Mucosa of descending colon (tissue), 3 donors: Measurements from ENCODE around the gene GJA5. TPM values are rescaled to one million over a fixed set of nuclear protein-coding genes. Genes with fewer than 3 reads are reported as not detected.

Experiments used
- ATAC-seq: fragments of 200-7000 bp; cut with Tn5 transposase; one replicate; pipeline ENCODE4 v1.9.1; 2020; ENCODE audit warnings: mild to moderate bottlenecking, moderate library complexity
- DNase-seq, 3 donors: peaks; one replicate each; pipeline ENCODE4 v3.0.0-alpha.2; 2020
- H3K36me3 ChIP-seq: fragments of 200-600 bp; one replicate; pipeline ENCODE4 v1.8.0; 2021; ENCODE audit warnings: low read depth, mild to moderate bottlenecking
- H3K4me1 ChIP-seq: fragments of 200-600 bp; one replicate; pipeline ENCODE4 v1.8.0; 2021; ENCODE audit warnings: low read depth, mild to moderate bottlenecking
- H3K4me3 ChIP-seq: fragments of 200-600 bp; one replicate; pipeline ENCODE4 v1.8.0; 2021; ENCODE audit warnings: mild to moderate bottlenecking
- H3K9me3 ChIP-seq: fragments of 200-600 bp; one replicate; pipeline ENCODE4 v1.8.0; 2021; ENCODE audit warnings: mild to moderate bottlenecking
- intact Hi-C, 2 donors: fragments of 100-400 bp; cut with DNase I in 1 of 2; cut with micrococcal nuclease in 1 of 2; formaldehyde crosslinking; loops; one replicate each; pipeline versions ENCODE4 v1.11.0 to v1.11.1; 2022; cut with DNase I, micrococcal nuclease
- long read RNA-seq, 2 donors: library from polyadenylated mRNA; unstranded; transcript quantifications; one replicate each; pipeline ENCODE4 v2.0.0, GENCODE V29; 2019 to 2021
- total RNA-seq, 3 donors: library from RNA; stranded (reverse); fragmentation: NEBNext Ultra II Directional in 2 of 3; extraction: Animal tissue kit (Norgen Biotek cat#: 25700) in 2 of 3; gene quantifications; one replicate each; pipeline versions ENCODE4 v1.2.1 to v1.2.4, GENCODE V29; 2021 to 2023
- TF ChIP-seq, protein P1 (sequence below): fragments of 200-600 bp; IDR thresholded peaks from one replicate; pipeline ENCODE4 v1.8.0; 2022; ENCODE audit warnings: antibody characterized with exemption, mild to moderate bottlenecking
- donor health status: DM: no; HTN: no; CAD: no; lungs with moderate emphysema.
- donor health status: DM: no; HTN: no; CAD: no.
- donor health status: DM: no; HTN: yes; CAD: no.

GJA5 gene
- 1 to 10 TPM; 1.3 to 7.7 (median 3.0) TPM for total RNA-seq
- long read RNA-seq, donor 1, partial matches to known transcripts = 0 of 3 reads
- long read RNA-seq, donor 1, other reads (novel, unspliced or antisense) = 1 of 3 reads
- long read RNA-seq, donor 2, partial matches to known transcripts = 0 of 4 reads
- long read RNA-seq, donor 2, other reads (novel, unspliced or antisense) = 1 of 4 reads

DNA sequence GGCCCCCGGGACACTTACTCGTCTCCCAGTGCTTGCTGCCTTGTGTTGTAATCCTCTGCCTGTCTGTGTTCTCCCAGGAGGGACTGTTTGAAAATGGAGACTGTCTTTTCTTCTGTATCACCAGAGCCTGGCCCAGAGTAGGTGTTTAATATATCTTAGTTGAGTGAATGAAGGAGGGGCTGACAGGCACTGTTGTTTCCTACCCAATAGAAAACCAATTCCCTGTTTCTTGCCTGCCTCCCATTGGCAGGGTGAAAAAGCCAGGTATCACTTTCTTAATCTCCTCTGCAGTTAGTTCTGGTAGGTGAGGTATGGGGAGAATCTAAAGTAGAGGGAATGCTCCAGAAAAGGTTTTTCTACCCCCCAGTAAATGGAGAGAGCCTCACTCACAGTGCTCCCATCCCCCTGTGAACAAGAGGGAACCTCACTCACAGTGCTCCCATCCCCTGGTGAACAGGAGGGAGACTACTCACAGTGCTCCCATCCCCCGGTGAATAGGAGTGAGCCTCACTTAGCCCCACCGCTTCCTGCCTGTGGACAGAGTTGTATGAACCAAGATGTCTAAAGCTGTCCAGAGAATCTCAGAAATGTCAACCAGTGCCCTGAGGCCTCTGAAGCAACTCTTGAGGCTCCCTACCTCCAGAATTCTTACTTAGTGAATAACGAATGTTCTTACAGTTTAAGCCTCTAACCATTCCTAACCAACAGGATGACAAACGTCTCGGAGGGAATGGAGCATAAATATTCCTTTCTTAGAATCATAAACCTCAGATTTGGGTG is at the start of gene GJA5:
Gene GJA5, minus strand, starts transcription at position 122 of the 780 bp plus-strand sequence. CDS start 1,364 bp downstream, outside the sequence.
- H3K4me1 ChIP-seq = no peaks in the 10 kb centered on the region
- no peaks in the 10 kb centered on the region for H3K36me3 ChIP-seq
- H3K4me3 ChIP-seq = no peak within 1 kb of the TSS
- TF ChIP-seq, protein P1, sequence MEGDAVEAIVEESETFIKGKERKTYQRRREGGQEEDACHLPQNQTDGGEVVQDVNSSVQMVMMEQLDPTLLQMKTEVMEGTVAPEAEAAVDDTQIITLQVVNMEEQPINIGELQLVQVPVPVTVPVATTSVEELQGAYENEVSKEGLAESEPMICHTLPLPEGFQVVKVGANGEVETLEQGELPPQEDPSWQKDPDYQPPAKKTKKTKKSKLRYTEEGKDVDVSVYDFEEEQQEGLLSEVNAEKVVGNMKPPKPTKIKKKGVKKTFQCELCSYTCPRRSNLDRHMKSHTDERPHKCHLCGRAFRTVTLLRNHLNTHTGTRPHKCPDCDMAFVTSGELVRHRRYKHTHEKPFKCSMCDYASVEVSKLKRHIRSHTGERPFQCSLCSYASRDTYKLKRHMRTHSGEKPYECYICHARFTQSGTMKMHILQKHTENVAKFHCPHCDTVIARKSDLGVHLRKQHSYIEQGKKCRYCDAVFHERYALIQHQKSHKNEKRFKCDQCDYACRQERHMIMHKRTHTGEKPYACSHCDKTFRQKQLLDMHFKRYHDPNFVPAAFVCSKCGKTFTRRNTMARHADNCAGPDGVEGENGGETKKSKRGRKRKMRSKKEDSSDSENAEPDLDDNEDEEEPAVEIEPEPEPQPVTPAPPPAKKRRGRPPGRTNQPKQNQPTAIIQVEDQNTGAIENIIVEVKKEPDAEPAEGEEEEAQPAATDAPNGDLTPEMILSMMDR = no peak
- no peaks in the 10 kb centered on the region for H3K9me3 ChIP-seq
- DNase-seq (no peak), ATAC-seq (no peak)
- intact Hi-C loops = no loop called here

DNA sequence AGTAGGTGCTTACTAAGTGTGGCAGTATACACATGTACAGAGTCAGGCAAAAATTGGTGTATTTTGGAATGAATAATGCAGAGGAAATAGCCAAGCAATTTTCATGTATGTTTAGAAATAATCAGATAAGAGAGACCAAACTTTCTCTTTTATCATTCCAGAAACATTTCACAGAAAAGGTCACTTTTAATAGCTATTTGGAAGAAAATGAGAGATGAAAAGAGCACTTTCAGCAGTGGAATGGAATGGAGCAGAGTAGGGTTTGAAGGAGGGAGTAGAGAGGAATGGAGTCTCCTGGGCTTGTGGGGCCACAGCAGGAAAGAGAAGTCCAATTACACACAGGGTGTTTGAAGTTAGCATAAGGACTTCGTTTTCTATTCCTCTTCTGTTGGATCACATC is 48.8 kb upstream of the GJA5 start:
- intact Hi-C loops = no loop called here
- H3K4me3 ChIP-seq = no peak overlapping the region
- no peaks in the 10 kb centered on the region for H3K4me1 ChIP-seq
- TF ChIP-seq, protein P1 = no peak
- no peaks in the 10 kb centered on the region for H3K36me3 ChIP-seq
- DNase-seq (no peak), ATAC-seq (no peak)
- no peaks in the 10 kb centered on the region for H3K9me3 ChIP-seq

DNA sequence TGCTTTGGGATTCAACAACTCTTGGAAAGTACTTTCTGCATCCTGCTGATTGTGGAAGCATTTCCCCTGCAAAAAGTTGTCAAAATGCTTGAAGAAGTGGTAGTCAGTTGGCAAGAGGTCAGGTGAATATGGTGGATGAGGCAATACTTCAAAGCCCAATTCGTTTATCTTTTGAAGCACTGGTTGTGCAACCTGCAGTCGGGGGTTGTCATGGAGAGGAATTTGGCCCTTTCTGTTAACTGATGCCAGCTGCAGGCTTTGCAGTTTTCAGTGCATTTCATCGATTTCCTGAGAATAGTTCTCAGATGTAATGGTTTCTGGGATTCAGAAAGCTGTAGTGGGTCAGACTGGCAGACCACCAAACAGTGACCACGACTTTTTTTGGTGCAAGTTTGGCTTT is 47.6 kb upstream of the GJA5 start:
- DNase-seq (no peak), ATAC-seq (no peak)
- Histone ChIP-seq H3K4me3 (no peak overlapping the region), H3K36me3 (no peaks in the 10 kb centered on the region), H3K9me3 (no peaks in the 10 kb centered on the region), H3K4me1 (no peaks in the 10 kb centered on the region)
- intact Hi-C loops = no loop called here
- TF ChIP-seq, protein P1 = no peak

DNA sequence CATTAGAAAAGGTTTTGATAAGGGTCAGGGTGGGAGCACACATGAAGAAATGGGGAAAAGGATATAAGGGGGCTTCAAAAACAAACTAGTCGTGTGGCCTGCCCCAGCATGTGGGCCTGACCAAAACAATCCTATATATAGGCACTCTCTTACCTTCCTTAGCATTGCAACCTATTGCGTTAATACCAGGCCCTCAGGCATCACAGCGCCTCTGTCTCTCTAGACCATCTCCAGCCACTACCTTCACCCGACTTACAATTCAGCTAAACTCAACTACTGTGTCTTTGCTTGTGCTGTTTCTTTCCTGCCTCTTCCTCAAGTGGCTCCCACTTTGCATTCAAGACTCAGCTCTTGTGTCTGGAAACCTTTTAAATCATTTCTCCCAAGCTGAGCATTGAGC is 47.0 kb upstream of the GJA5 start:
- H3K4me1 ChIP-seq = no peaks in the 10 kb centered on the region
- no peaks in the 10 kb centered on the region for H3K9me3 ChIP-seq
- no peaks in the 10 kb centered on the region for H3K36me3 ChIP-seq
- DNase-seq (no peak), ATAC-seq (no peak)
- no peak overlapping the region for H3K4me3 ChIP-seq
- TF ChIP-seq, protein P1 = no peak
- intact Hi-C loops = no loop called here

DNA sequence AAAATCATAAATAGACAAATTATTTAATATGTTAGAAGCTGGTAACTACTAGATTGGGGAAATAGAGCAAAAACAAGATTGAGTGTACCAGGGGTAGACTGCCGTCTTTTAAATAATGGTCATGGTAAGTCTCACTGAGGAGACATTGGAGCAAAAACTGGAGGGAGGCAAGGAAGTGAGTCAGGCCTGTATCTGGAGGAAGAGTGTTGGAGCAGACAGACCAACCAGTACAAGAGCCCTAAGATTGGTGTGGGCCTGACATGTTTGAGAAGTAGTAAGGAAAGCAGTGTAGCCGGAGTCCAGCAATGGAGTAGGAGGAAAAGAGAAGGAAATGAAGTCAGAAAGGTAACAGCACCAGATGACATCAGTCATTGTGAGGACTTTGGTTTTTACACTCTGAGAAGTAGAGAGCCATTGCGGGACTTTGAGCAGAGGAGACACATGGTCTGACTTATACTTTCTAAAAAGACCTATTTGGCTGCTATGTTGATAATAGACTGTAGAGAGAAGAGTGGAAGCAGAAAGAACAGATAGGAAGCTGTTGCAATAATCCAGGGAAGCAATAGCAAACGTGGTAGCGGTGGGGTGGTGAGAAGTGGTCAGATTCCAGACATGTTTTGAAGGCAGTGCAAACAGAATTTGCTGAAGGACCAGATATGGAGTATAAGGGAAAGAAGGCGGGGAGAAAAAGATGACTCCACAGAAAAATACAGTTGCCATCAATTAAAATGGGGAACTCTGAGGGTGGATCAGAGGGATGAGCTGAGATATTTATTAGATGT is 44.7 kb upstream of the GJA5 start:
- DNase-seq = no peak
- H3K9me3 ChIP-seq = no peaks in the 10 kb centered on the region
- TF ChIP-seq, protein P1 = no peak
- intact Hi-C loops = no loop called here
- H3K4me3 ChIP-seq = no peak overlapping the region
- H3K36me3 ChIP-seq = no peaks in the 10 kb centered on the region
- no peak for ATAC-seq
- no peaks in the 10 kb centered on the region for H3K4me1 ChIP-seq
